T1000 (cell line): ENCODE results near the gene WAS.
"Not testable (repeated sequence)": the region's sequence is repeated elsewhere in the genome, so short reads cannot be mapped to it uniquely, and the experiment has no call there.

ENCODE experiments used
- DNase-seq: peaks from one replicate; lab custom pipeline; 2025; ENCODE audit warnings: mixed read lengths; lab: John Stamatoyannopoulos, UW

WAS gene

GRCh38 chrX:48685416-48685815 is 1.8 kb downstream of the WAS start:
- no peak for DNase-seq

- DNase-seq = no peak
These were observed 5.0 kb downstream of the WAS start for GRCh38 chrX:48688531-48689150.

GRCh38 chrX:48689208-48689920 is 5.8 kb downstream of the WAS start:
- no peak for DNase-seq

- DNase-seq = not testable (repeated sequence)
These were observed 8.1 kb downstream of the WAS start for GRCh38 chrX:48691746-48692145.

GRCh38 chrX:48694776-48695533 is 11.4 kb downstream of the WAS start:
- no peak for DNase-seq

- no peak for DNase-seq
These were observed 11.9 kb downstream of the WAS start for GRCh38 chrX:48695534-48695896.

- no peak for DNase-seq
These were observed 12.3 kb downstream of the WAS start for GRCh38 chrX:48695925-48696300.

- peak; percentile 89 for DNase-seq
These were observed 12.8 kb downstream of the WAS start, which contains the start of gene SUV39H1 for GRCh38 chrX:48696301-48696908. SUV39H1 (plus strand) TSS chrX:48696734; CDS start chrX:48696785, 51 bp downstream.

- DNase-seq = peak; percentile 52
These were observed 13.5 kb downstream of the WAS start for GRCh38 chrX:48696909-48697727.

- DNase-seq = no peak
These were observed 14.7 kb downstream of the WAS start for GRCh38 chrX:48698306-48698705.

GRCh38 chrX:48700246-48700645 is 16.6 kb downstream of the WAS start:
- DNase-seq = no peak

- no peak for DNase-seq
These were observed 17.5 kb downstream of the WAS start for GRCh38 chrX:48700951-48701653.

GRCh38 chrX:48702032-48702431 is 18.4 kb downstream of the WAS start:
- no peak for DNase-seq

GRCh38 chrX:48702716-48703115 is 19.1 kb downstream of the WAS start:
- DNase-seq = no peak

GRCh38 chrX:48703228-48703627 is 19.6 kb downstream of the WAS start:
- no peak for DNase-seq

GRCh38 chrX:48703642-48704481 is 20.3 kb downstream of the WAS start:
- peak; percentile 20 for DNase-seq

GRCh38 chrX:48705871-48706270 is 22.3 kb downstream of the WAS start:
- DNase-seq = no peak

- no peak for DNase-seq
These were observed 26.0 kb downstream of the WAS start for GRCh38 chrX:48709522-48710112.

GRCh38 chrX:48711162-48711928 is 27.7 kb downstream of the WAS start:
- DNase-seq = no peak
